Ovary (tissue), 3 donors: ENCODE results near the gene MED12.

Experiments used
- CTCF ChIP-seq, 3 donors: fragments of 450-650 bp in 2 of 3; fragments of 200-600 bp in 1 of 3; IDR thresholded peaks; one replicate each; pipeline versions ENCODE4 v1.5.1 to v1.8.0; 2016 to 2022; ENCODE audit warnings: antibody characterized with exemption in 3 of 3, mild to moderate bottlenecking in 1 of 3
- POLR2A ChIP-seq: fragments of 450-650 bp; IDR thresholded peaks from one replicate; pipeline ENCODE4 v1.6.1; 2017; ENCODE audit warnings: antibody characterized with exemption, mild to moderate bottlenecking, moderate library complexity
- donor health status: DM: no; HTN: no; CAD: no.

- TF ChIP-seq POLR2A (no peak), CTCF (IDR thresholded peaks at IDR 0.05) (no peak)
Measured at GRCh38 chrX:71174795-71175194, 56.4 kb downstream of the MED12 start.
